DOHH2 (cell line): ENCODE measurements around the gene SMC1B.

Source experiments
- EZH2phosphoT487 ChIP-seq: fragments of 200-600 bp; sonication (generic); IDR thresholded peaks from 2 replicates; pipeline ENCODE4 v1.6.1; 2017; ENCODE audit warnings: borderline replicate concordance, mild to moderate bottlenecking, antibody characterized with exemption, low read length, moderate library complexity, mixed read lengths
- TF ChIP-seq, protein P1 (sequence below): fragments of 200-600 bp; sonication (generic); IDR thresholded peaks from one replicate; pipeline ENCODE4 v1.5.1; 2014; ENCODE audit warnings: antibody characterized with exemption, mild to moderate bottlenecking, low read depth, low read length; ENCODE audit not compliant: poor library complexity, severe bottlenecking

DNA sequence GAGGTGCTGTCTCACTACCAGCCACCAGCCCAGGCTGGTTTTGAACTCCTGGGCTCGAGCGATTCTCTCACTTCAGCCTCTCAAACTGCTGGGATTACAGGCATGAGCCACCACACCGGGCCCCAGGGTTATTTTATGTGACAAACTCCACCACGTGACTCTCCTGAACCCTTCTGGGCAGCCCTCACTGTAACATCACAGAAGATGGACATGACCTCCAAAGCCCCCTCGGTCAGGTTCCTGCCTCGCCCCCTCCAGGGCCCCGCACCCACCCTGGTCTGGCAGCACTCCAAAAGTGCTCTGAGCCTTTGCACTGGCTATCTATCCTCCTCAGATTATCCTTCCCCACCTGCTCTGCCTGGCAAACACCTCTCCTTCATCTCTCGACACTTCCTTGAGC, 43.4 kb upstream of the SMC1B start:
- TF ChIP-seq, protein P1, sequence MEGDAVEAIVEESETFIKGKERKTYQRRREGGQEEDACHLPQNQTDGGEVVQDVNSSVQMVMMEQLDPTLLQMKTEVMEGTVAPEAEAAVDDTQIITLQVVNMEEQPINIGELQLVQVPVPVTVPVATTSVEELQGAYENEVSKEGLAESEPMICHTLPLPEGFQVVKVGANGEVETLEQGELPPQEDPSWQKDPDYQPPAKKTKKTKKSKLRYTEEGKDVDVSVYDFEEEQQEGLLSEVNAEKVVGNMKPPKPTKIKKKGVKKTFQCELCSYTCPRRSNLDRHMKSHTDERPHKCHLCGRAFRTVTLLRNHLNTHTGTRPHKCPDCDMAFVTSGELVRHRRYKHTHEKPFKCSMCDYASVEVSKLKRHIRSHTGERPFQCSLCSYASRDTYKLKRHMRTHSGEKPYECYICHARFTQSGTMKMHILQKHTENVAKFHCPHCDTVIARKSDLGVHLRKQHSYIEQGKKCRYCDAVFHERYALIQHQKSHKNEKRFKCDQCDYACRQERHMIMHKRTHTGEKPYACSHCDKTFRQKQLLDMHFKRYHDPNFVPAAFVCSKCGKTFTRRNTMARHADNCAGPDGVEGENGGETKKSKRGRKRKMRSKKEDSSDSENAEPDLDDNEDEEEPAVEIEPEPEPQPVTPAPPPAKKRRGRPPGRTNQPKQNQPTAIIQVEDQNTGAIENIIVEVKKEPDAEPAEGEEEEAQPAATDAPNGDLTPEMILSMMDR: no peak
- TF ChIP-seq EZH2phosphoT487: no peak
